ENCODE measurements around the gene HOXD9.

HOXD9 gene

DNA sequence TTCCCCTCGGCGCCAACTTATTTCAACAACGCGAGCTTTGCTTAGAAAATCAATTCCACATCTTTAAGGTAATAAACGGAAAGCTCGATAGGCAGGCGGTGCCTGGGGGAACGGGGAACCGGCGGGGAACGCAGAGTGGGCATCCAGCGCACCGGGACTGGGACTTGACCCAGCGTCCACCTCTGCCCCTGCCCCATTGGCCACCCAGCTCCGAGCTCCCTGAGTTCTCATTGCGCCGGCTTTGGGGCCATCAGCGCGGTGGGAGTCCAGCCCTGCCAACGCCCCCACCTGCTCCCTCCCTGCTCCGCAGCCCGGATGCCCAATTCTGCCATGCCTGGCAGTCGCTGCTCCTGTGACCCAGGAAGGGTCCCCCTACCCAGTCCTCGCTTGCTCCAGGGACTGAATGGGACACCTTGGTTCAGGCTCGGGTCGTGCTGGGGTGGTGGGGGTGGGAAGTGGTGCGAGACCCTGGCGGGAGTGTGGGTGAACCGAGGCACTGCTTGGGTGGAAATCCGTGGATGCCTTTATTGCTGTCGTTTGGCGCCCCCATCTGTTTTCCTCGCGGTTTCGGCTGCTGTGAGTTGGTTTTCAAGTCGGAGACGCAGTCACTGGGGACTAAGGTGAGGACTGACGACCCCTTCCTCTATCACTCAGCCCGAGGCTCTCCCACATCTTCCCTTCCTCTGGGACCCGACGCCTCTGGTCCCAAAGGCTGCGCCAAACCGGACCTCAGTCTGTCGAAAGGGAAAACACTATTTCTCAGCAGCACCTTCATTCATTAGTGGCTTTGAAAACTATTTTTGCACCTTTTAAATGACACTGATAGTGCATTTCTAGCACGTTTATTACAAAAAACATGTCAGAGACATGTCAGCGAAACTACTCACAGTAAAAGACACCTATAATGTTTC is 36.4 kb upstream of the HOXD9 start:
- peak; percentile 62 for DNase-seq

DNA sequence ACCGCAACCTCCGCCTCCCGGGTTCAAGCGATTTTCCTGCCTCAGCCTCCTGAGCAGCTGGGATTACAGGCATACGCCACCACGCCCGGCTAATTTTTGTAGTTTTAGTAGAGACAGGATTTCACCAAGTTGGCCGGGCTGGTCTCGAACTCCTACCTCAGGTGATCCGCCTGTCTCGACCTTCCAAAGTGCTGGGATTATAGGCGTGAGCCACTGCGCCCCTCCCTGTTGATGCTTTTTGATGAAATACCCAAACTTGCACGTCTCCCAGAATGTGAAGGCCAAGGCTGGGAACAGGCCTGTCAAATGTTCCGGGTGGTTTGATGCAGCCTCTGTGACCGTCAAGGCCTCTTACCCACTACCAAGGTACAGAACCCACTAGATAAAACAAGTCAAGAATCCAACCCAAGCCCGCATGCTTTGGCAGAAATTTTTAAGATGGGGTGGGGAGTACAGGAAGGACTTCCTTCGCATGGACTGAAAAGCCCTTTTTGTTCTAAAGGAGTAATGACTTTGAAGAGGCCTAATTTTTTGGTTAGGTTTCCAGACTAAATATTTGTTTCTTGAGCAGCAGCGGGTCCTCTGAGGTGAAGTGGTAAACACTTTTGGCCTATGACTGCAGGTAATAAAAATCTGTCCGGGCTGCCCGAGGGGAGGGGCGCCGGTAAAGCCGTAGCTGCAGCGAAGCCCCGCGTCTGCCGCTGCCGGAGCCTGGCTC is 35.0 kb upstream of the HOXD9 start:
- DNase-seq, result no peak

DNA sequence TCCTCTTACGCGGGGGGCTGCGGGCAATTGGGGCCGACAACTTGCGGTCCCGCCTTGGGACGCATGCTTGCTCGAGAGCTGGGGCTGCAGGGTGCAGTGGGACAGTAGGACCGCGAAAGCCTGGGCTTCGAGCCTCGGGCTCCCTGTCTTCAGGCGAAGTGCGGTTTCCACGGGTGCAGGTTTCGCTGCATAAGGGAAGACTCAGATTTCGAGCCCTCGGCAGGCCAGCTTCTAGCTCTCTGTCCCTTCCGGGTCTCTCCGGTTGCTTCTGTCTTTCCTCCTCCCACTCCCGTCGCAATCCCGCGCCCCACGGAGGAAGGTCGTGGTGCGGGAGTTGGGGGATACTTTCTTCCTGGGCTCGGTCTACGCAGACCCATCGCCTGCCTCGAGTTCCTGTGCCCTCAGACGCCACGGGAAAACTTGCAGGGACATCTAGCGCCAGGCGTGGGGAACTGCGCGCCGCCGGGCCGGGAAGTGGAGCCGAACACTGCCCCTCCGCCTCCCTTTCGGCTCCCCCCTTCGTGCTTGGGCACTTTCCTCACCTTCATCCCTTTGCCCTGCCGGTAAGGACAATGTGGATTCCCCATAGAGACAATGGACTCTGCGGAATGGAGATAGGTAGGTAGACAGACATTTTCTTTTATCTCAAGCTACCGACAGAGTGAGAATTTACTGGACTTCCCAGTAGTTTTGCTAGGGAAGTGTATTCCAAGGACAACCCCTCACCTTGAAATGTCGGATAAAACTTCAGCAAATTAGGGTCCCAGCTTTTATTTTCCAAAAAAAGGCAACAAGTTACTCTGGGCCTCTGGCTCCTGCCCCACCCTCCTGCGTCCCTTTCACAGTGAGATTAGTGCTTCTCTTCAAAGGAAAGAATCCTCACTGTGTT is 34.2 kb upstream of the HOXD9 start:
- DNase-seq, result peak; percentile 55

DNA sequence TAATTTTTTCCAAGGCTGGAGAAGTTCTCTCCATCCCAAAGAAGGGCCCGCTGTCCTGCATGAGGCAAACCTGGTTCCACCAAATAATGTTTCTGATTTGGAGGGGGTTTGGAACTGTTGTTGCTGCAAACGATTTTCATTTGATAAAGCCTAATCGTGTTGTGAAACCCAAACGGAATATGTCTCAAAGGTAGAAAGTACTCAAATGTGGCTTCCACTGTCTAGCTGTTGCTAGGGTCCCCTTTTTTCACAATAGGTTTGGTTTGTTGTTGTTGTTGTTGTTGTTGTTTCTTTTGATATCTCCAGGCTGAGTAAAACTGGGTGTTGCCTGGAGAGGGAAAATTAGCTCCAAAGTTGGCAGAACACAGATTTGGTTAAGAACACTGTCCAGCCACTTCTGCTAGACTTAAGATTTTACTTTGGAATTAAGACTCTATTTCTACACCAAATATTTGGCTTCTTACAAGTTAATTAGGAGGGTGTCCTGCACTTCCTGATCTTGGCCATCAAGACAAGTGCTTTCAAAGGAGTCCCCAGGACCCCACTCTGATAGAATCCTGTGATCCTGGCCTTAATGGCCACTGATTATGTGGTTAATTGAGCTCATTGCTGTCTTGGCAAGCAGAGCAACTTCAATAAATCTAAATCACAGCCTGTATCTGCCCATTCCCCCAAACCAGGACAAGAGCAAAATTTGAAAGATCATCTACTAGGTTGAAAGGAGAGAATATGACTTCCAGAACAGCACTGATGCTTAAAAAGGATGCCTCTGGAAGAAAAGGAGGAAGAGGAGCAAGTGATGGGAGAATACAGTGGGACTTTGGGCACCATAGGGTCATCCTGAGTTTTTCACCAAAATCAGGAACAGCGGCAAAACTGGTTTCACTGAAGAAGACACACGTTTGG is 33.3 kb upstream of the HOXD9 start:
- DNase-seq, result no peak

DNA sequence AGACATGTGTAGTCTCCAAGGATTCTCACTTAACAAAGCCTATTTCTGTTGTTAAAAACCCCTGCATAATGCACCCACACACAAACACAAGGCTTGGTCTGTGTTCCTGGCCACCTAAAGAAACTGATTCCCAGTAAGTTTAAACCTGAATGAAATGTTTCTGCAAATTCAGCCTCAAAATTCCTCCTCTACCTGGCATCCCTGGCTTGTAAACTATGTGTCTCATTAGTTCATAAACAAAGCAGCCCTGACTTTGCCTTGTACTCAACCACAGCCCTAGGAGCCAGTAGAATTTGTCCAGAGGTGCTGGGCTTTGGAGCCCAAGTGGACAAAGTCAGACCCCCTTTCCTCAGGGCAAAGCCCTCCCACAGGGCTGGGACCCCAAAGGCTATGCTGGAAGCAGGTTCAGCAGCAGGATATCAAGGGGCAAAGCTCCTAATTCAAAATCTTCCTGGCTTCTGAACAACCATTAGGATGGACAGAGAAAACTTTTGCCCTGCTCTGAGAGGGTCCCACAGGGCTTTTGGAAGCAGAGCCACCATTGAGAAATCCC is 32.6 kb upstream of the HOXD9 start:
- DNase-seq, result no peak

DNA sequence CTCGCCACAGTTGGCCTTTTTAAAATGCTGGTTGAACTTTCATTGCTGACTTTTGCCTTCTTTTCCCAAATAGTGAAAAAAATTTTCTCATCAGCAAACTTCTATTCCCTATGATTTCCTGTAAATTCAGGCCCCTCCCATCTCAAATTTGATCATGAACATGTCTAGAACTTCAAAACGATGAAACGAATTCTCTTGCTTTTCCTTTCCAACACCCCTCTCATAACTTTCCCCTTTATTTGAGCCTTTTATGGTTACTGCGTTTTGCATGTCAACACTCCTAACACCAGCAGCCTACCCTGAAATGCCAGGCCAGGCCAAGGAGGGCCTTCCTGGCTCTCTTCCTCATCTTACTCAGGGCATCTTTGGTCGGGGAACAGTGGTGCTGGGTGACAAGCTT is 31.7 kb upstream of the HOXD9 start:
- no peak for DNase-seq

DNA sequence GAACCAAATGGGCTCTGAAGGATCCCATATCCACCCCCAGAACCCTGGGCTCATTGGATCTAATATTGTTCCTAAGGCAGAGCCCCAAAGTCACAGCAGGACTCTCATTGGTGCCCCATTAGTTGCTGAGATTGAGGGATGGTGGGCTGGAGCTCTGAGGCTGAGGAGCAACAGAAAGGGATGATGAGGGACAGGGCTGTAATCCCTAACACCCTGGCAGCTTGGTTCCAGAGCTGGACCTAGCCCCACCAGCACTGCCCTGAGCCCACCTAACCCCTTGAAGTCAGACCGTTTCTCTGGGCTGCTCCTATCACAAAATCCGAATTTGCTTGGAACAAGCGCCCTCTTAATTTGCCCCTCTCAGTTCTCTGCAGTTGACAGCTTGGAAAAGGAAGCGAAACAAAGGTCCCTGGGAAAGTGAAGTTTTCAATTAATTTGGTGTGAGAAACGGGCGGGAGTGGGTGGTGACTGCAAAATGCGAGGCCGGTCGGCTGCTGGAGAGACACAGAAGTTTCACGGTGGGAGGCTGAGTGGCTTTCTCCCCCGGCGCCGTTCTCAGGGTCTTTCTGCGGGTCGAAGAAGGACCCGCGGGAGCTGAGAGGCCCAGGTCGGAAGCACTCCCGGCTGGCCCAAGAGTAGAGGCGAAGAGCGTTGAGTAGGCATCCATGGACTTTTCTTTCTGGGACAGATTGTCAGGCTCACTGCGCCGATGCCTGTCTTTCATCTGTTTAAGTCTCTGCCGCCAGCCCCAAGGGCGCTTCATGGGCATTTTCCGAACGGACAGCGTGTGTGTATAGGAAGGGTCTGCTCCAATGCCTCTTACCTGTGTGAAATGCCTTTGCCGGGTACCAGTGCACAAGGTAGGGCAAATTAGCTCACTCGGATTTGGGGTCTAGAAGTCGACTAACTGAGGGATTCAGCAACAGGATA is 30.9 kb upstream of the HOXD9 start:
- no peak for DNase-seq

DNA sequence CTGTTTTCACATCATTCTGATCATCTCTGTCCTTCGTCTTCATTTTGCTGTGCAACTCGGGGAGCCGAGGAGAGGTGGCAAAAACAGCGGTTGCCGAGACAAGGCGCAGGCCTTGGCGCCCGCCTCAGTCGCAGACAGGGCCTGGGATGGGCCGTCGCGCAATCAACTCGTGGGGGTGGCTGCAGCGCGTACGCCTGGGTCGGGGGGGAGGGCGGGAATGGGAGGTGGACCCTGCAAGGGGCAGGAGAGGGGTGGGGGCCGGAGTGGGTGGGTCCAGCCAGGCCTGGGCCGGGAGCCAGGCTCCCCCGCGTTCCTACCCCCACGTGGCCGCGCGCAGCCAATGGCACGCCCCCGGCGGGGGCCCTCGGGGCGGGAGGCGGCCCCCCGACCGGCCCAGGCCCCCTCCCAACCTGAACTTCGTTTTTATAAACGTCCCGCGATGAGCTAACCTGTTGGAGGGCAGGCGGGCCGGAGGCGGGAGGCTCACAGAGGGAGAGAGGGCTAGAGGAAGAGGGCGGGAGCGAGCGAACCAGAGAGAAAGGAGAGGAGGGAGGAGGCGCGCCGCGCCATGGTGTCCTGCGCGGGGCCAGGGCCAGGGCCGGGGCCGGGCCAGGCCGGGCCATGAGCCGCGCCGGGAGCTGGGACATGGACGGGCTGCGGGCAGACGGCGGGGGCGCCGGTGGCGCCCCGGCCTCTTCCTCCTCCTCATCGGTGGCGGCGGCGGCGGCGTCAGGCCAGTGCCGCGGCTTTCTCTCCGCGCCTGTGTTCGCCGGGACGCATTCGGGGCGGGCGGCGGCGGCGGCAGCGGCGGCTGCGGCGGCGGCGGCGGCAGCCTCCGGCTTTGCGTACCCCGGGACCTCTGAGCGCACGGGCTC is 30.0 kb upstream of the HOXD9 start, which contains the start of gene HOXD13:
Gene HOXD13 (plus strand): TSS at position 452 of the 875 bp plus-strand sequence. CDS start 170 bp downstream, at position 622.
- DNase-seq, result no peak

DNA sequence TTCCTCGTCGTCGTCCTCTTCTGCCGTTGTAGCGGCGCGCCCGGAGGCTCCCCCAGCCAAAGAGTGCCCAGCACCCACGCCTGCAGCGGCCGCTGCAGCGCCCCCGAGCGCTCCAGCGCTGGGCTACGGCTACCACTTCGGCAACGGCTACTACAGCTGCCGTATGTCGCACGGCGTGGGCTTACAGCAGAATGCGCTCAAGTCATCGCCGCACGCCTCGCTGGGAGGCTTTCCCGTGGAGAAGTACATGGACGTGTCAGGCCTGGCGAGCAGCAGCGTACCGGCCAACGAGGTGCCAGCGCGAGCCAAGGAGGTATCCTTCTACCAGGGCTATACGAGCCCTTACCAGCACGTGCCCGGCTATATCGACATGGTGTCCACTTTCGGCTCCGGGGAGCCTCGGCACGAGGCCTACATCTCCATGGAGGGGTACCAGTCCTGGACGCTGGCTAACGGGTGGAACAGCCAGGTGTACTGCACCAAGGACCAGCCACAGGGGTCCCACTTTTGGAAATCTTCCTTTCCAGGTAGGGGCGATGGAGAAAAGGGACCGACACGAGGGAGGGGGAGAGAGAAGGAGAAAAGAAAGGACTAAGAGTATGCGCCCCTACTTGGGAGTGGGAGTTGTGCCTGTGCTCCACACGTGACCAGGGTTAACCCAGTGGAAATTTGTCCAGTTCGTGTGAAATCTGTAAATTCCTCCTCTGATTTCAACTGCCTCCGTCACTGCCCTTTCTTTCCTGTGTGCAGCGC is 29.2 kb upstream of the HOXD9 start:
- DNase-seq, result no peak

DNA sequence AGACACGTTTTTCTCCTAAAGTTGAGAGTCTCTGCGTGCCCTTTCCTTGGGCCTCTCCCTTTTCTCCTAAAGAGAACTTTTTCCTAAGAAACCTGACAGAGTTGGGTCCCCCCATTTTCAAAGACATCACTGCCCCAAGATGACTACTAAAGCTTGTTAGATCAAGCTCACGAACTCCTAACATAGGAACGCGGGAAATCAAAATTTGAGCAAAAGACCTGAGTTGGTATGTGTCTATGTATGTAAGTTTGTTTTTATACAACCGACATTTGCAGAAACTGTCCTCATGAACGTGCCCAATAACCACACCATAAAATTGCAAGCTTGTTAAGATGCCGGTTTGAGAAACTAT is 28.6 kb upstream of the HOXD9 start:
- no peak for DNase-seq

DNA sequence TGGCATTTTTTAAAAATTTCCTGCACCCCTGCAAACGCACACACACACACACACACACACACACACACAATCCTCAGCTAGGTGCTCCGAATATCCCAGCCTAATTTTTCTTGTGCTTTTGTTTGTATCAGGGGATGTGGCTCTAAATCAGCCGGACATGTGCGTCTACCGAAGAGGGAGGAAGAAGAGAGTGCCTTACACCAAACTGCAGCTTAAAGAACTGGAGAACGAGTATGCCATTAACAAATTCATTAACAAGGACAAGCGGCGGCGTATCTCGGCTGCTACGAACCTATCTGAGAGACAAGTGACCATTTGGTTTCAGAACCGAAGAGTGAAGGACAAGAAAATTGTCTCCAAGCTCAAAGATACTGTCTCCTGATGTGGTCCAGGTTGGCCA is 28.2 kb upstream of the HOXD9 start:
- no peak for DNase-seq

DNA sequence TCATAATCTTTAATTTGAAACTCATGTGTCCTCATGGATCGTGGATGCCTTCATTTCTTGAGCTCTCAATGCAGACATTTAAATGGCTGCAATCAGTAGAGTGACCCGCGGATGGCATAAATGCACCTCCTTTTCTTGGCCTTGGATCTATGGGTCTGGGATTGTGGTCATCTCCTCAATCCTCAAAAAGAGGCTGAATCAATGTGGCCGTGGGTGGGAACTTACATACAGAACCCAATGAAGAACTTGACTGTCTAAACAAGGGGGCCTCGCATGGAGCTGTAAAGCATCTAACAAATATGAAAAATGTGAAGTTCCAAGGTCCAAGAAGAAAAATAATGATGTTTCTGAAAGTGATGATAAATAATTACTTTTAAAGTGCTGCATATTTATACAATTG is 27.1 kb upstream of the HOXD9 start:
- no peak for DNase-seq

DNA sequence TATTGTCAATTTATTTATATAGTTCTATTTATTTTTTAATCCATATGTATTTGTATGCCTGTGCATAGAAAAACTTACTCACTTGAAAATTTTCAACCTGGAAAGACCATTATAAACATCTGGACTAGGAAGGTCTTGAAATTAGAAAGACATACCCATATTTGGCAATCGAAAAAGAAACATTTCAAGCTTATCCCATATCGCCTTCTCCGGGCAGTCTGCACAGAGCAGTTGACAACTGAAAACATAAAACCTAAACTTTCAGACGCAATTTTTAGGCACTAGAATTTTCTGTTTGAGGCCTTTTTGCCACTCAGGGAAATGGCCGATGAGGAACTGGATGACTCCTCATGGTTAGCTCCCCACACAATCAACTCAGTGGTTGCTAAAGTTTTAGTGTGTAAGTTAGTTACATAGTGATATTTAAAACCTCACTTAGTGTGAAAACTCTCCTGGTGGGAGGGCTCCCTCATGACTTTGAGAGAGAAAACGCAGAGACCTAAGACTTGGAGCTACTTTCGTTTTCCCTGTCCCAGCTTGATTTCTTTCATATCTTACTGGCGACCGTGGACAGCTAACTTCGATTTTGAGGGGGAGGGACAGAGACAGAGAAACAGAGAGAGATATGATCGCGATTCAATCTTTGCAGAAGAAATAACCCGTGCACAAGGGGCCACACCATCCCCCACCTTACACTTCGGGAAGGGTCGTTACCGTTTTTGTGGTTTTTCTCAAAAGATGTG is 26.1 kb upstream of the HOXD9 start:
- DNase-seq, result no peak

DNA sequence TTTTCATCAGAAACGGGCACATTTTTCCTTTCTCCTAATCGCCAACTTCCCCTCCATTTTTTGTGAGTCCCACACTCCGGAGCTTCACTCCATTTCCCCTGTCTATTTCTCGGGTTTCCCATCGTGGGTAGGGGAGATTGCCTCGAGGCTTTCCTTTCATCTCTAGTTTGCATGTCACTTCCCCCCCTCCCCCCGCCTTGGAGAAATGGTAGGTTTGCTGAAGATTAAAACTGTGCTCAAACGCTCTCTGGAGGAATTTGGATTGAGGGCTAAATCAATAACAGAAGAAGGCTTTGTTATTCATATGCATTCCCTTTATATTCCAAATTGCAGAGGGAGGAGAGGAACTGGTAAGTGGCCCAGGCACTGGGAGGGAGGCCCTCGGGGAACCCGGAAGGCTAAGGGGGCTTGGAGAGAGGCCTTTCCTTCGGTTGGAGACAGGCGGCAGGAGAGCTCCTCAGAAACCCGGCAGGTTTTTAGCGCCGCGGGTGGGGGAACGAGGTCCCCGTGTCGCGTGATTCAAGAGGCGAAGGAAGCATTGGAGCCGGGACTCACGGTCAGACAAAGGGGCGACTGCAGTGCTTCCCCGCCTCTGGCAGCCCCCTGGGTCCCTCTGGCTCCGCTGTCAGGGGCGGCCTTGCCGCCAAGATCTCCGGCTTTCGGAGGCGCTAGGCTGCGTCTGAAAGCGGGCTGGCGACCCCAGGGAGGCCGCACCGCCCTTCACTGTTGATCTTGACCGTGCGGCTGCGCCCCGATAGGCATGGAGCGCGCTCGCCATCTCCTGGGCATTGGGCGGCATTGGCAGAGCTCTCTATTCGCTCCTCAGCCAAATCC is 25.3 kb upstream of the HOXD9 start:
- peak; percentile 84 for DNase-seq

DNA sequence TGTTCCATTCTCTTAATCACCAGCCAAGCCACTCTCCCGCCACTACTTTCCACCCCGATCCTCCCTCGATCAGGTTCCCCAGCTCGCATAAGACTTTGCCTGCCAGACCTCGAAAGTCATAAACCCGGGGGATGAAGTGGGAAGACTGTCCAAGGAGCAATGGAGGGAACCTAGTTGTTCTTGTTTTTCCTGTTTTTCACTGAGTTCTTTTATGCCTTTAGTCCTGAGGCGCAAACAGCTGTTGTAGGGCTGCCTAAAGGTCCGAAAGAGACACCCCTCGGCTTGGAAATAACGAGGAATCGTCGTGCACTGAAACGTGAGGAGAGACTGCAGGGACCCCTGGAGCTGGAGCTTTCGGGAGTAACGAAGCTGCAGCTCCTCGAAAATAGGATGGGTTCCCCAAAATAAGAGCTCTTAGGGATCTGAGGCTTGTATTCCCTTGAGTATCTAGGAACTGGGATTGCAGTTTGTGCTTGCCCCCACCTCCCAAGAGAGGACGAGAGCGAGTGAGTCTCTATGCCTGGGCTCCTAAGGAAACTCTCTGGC is 24.6 kb upstream of the HOXD9 start:
- DNase-seq, result no peak

DNA sequence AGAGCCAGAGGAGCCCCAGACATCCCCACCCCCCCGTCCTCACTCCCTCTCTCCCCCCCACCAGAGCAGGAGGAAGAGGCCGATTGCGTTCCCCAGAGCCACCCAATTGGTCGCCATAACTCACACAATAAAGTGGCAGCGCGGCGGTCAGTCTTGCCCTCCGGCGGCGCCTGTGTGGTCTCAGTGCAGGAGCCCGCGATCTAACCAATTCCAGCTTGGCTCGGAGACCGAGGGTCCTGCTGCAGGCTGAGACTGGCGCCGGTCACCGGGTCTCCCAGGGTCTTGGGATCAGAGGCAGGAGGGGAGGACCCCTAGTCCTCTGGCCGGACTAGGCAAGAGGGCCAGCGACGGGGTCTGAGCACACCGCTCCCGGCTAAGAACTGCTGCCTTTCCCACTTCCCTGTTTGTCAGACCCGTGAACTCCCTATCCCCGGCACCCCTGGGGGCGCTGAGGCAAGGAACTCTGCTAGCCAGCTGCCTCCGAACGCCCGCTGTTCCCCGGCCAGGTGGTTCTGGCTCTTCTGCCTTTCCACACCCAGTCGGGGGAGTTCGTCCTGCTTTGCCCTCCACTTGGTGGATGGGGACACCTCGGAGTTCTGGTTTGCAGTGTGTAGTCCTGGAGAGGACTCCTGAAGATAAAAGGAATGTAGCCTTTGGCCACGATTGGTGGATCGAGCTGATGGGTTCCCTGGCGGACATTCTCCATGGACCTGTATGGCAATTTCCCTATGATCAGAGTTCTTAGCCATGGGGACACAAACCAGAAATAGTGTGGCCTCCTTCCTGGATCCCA is 24.0 kb upstream of the HOXD9 start:
- no peak for DNase-seq

Measured in hematopoietic multipotent progenitor cell treated with erythropoietin and hydrocortisone succinate and interleukin-3 and kit ligand, for 6 days (in vitro differentiated cells).